Thyroid gland (tissue), 4 donors: Measurements from ENCODE around the gene GLP1R. TPM values are rescaled to one million over a fixed set of nuclear protein-coding genes. Genes with fewer than 3 reads are reported as not detected.

Experiments used
- DNase-seq, 2 donors: peaks; one replicate each; pipeline ENCODE4 v3.0.0-alpha.2; 2019
- H3K27ac ChIP-seq, 3 donors: fragments of 200-600 bp; sonication (generic); 1 replicate in 2 of 3; 2 replicates in 1 of 3; pipeline ENCODE4 v1.5.1; 2016 to 2019; ENCODE audit warnings: mild to moderate bottlenecking in 1 of 3, moderate library complexity in 1 of 3
- H3K27me3 ChIP-seq: fragments of 200-600 bp; sonication (generic); one replicate; pipeline ENCODE4 v1.5.1; 2019
- H3K36me3 ChIP-seq, 2 donors: fragments of 200-600 bp; sonication (generic); one replicate each; pipeline ENCODE4 v1.5.1; 2016 to 2019
- H3K4me1 ChIP-seq, 2 donors: fragments of 200-600 bp; sonication (generic); one replicate each; pipeline ENCODE4 v1.5.1; 2017 to 2019
- H3K4me3 ChIP-seq, 3 donors: fragments of 200-600 bp; sonication (generic); replicated peaks in 1 of 3; 1 replicate in 2 of 3; 2 replicates in 1 of 3; pipeline ENCODE4 v1.5.1; 2016; ENCODE audit warnings: mild to moderate bottlenecking in 1 of 3
- H3K9me3 ChIP-seq: fragments of 200-600 bp; sonication (generic); one replicate; pipeline ENCODE4 v1.5.1; 2017
- CTCF ChIP-seq, 6 experiments: fragments of 200-600 bp in 3 of 6; fragments of 450-650 bp in 3 of 6; sonication (generic) in 3 of 6; IDR thresholded peaks; one replicate each; pipeline ENCODE4 v1.5.1; 2016 to 2019; ENCODE audit warnings: antibody characterized with exemption in 6 of 6, mild to moderate bottlenecking in 2 of 6, inconsistent platforms in 1 of 6, moderate library complexity in 1 of 6
- POLR2A ChIP-seq, 2 donors: fragments of 450-650 bp; IDR thresholded peaks; one replicate each; pipeline ENCODE4 v1.6.1; 2017; ENCODE audit warnings: antibody characterized with exemption in 2 of 2, mild to moderate bottlenecking in 2 of 2, moderate library complexity in 1 of 2
- WGBS, 2 donors: methylation state at CpG; one replicate each; pipeline ENCODE4 v1.1.5; 2017; 5-methylcytosine and 5-hydroxymethylcytosine counted together
- intact Hi-C: fragments of 100-400 bp; cut with DNase I; formaldehyde crosslinking; loops from one replicate; pipeline ENCODE4 v1.15.1; 2023
- total RNA-seq, 4 donors: library from RNA; depleted of rRNA; stranded (reverse); fragments of >200 nt; gene quantifications; one replicate each; pipeline ENCODE4 v1.2.3, GENCODE V29; 2016

GLP1R gene
- total RNA-seq, 4 donors from 2014 or later = 0.13 to 0.45 (median 0.18) TPM

GRCh38 chr6:39107641-39108040 is 59.1 kb downstream of the GLP1R start:
- TF ChIP-seq POLR2A (IDR thresholded peaks at IDR 0.05) = no peak
- TF ChIP-seq CTCF (IDR thresholded peaks at IDR 0.05) = no peak

GRCh38 chr6:39108041-39108839 is 59.7 kb downstream of the GLP1R start:
- H3K27ac ChIP-seq = no peak overlapping the region
- H3K9me3 ChIP-seq = no peaks in the 10 kb centered on the region
- TF ChIP-seq POLR2A (IDR thresholded peaks at IDR 0.05) = no peak
- TF ChIP-seq CTCF (IDR thresholded peaks at IDR 0.05) = no peak
- no peak for DNase-seq
- H3K36me3 ChIP-seq = peaks cover 0 to 14% of the 10 kb centered on the region in 2 donors
- H3K4me1 ChIP-seq = peaks cover 0 to 7% of the 10 kb centered on the region in 2 donors
- no peaks in the 10 kb centered on the region for H3K27me3 ChIP-seq
- intact Hi-C loops = no loop called here
- no peak overlapping the region for H3K4me3 ChIP-seq
- 89 to 93% methylated on average over 7 of the region's 7 CpGs for WGBS, 2 donors

More at GRCh38 chr6:39107641-39108040, 59.1 kb downstream of the GLP1R start:
- Histone ChIP-seq H3K9me3 (no peaks in the 10 kb centered on the region), H3K4me1 (peaks cover 0 to 7% of the 10 kb centered on the region in 2 donors), H3K4me3 (no peak overlapping the region), H3K36me3 (peaks cover 0 to 14% of the 10 kb centered on the region in 2 donors), H3K27me3 (no peaks in the 10 kb centered on the region), H3K27ac (no peak overlapping the region)
- no peak for DNase-seq
- intact Hi-C loops = no loop called here
- 49 to 63% methylated on average over 2 of the region's 2 CpGs for WGBS, 2 donors

- intact Hi-C loops = no loop called here
- peaks cover 0 to 5% of the 10 kb centered on the region in 2 donors for H3K36me3 ChIP-seq
- whole genome bisulfite sequencing, 2 donors = 81 to 89% methylated on average over 5 of the region's 5 CpGs
- H3K27me3 ChIP-seq = no peaks in the 10 kb centered on the region
- peaks cover 14 to 17% of the 10 kb centered on the region in 2 donors for H3K4me1 ChIP-seq
- no peak for TF ChIP-seq CTCF (IDR thresholded peaks at IDR 0.05)
- no peaks in the 10 kb centered on the region for H3K9me3 ChIP-seq
- H3K4me3 ChIP-seq = no peak overlapping the region
- DNase-seq = no peak
- H3K27ac ChIP-seq = no peak overlapping the region
Measured at GRCh38 chr6:39111280-39111679, 62.7 kb downstream of the GLP1R start.

- H3K9me3 ChIP-seq = no peaks in the 10 kb centered on the region
- TF ChIP-seq POLR2A (IDR thresholded peaks at IDR 0.05) (no peak), CTCF (IDR thresholded peaks at IDR 0.05) (no peak)
- intact Hi-C loops = no loop called here
- DNase-seq = no peak
- H3K4me3 ChIP-seq = no peak overlapping the region
- no peaks in the 10 kb centered on the region for H3K27me3 ChIP-seq
- peaks cover 0 to 3% of the 10 kb centered on the region in 2 donors for H3K36me3 ChIP-seq
- peaks cover 14 to 17% of the 10 kb centered on the region in 2 donors for H3K4me1 ChIP-seq
- WGBS, 2 donors = 90 to 95% methylated on average over 1 of the region's 1 CpG
- H3K27ac ChIP-seq = no peak overlapping the region
Measured at GRCh38 chr6:39113788-39114187, 65.2 kb downstream of the GLP1R start.

GRCh38 chr6:39114388-39114703 is 65.8 kb downstream of the GLP1R start:
- DNase-seq = no peak
- no peaks in the 10 kb centered on the region for H3K9me3 ChIP-seq
- peak overlapping the region; percentile 90 to 97 (median 95) for H3K27ac ChIP-seq
- no peaks in the 10 kb centered on the region for H3K36me3 ChIP-seq
- intact Hi-C loops = no loop called here
- 2% methylated on average over 7 to 11 of the region's 11 CpGs for WGBS, 2 donors
- TF ChIP-seq CTCF (IDR thresholded peaks at IDR 0.05) (no peak), POLR2A (IDR thresholded peaks at IDR 0.05) (no peak)
- H3K27me3 ChIP-seq = no peaks in the 10 kb centered on the region
- H3K4me3 ChIP-seq = peak overlapping the region in 2 of 3 donors; percentile 39 to 76
- peaks cover 14 to 17% of the 10 kb centered on the region in 2 donors for H3K4me1 ChIP-seq
